ENCODE results near the gene GPM6B.
"Not testable (repeated sequence)": the region's sequence is repeated elsewhere in the genome, so short reads cannot be mapped to it uniquely, and the experiment has no call there.

GPM6B gene

GRCh38 chrX:13761606-13762414 lies 55.1 kb downstream of the GPM6B start:
- no peak for DNase-seq

- DNase-seq, result no peak
These were observed 56.5 kb downstream of the GPM6B start for GRCh38 chrX:13760426-13760825.

- no peak for DNase-seq
These were observed 57.7 kb downstream of the GPM6B start for GRCh38 chrX:13759152-13759718.

- no peak for DNase-seq
These were observed 60.5 kb downstream of the GPM6B start for GRCh38 chrX:13756381-13756780.

- DNase-seq, result no peak
These were observed 61.6 kb downstream of the GPM6B start for GRCh38 chrX:13755254-13755653.

GRCh38 chrX:13754765-13755164 lies 62.1 kb downstream of the GPM6B start:
- no peak for DNase-seq

- no peak for DNase-seq
These were observed 64.2 kb downstream of the GPM6B start for GRCh38 chrX:13752646-13753045.

- DNase-seq, result no peak
These were observed 64.8 kb downstream of the GPM6B start for GRCh38 chrX:13752141-13752540.

- no peak for DNase-seq
These were observed 66.1 kb downstream of the GPM6B start for GRCh38 chrX:13750812-13751211.

GRCh38 chrX:13750204-13750603 lies 66.7 kb downstream of the GPM6B start:
- DNase-seq, result peak; percentile 35

- no peak for DNase-seq
These were observed 68.4 kb downstream of the GPM6B start for GRCh38 chrX:13748486-13748885.

GRCh38 chrX:13747836-13748235 lies 69.1 kb downstream of the GPM6B start:
- DNase-seq, result no peak

GRCh38 chrX:13742397-13743176 lies 74.3 kb downstream of the GPM6B start:
- DNase-seq, result no peak

- no peak for DNase-seq
These were observed 75.2 kb downstream of the GPM6B start for GRCh38 chrX:13741695-13742094.

GRCh38 chrX:13734278-13735172 lies 82.4 kb downstream of the GPM6B start, which contains the start of the genes OFD1 and TRAPPC2:
Gene OFD1, plus strand, starts transcription at chrX:13734748. Its CDS starts 324 bp downstream, at chrX:13735072.
Gene TRAPPC2, minus strand, starts transcription at chrX:13734620. Its CDS starts 14,657 bp downstream, at chrX:13719963.
- peak; percentile 85 for DNase-seq

GRCh38 chrX:13733506-13733905 lies 83.4 kb downstream of the GPM6B start:
- DNase-seq, result no peak

- DNase-seq, result no peak
These were observed 84.4 kb downstream of the GPM6B start for GRCh38 chrX:13732246-13733067.

- not testable (repeated sequence) for DNase-seq
These were observed 86.4 kb downstream of the GPM6B start for GRCh38 chrX:13730523-13730922.

- not testable (repeated sequence) for DNase-seq
These were observed 90.3 kb downstream of the GPM6B start for GRCh38 chrX:13726583-13726982.

GRCh38 chrX:13724878-13725277 lies 92.0 kb downstream of the GPM6B start:
- not testable (repeated sequence) for DNase-seq

- DNase-seq, result no peak
These were observed 94.9 kb downstream of the GPM6B start for GRCh38 chrX:13721819-13722519.
